Measurements from ENCODE around the gene FAM240A.

The FAM240A gene

DNA sequence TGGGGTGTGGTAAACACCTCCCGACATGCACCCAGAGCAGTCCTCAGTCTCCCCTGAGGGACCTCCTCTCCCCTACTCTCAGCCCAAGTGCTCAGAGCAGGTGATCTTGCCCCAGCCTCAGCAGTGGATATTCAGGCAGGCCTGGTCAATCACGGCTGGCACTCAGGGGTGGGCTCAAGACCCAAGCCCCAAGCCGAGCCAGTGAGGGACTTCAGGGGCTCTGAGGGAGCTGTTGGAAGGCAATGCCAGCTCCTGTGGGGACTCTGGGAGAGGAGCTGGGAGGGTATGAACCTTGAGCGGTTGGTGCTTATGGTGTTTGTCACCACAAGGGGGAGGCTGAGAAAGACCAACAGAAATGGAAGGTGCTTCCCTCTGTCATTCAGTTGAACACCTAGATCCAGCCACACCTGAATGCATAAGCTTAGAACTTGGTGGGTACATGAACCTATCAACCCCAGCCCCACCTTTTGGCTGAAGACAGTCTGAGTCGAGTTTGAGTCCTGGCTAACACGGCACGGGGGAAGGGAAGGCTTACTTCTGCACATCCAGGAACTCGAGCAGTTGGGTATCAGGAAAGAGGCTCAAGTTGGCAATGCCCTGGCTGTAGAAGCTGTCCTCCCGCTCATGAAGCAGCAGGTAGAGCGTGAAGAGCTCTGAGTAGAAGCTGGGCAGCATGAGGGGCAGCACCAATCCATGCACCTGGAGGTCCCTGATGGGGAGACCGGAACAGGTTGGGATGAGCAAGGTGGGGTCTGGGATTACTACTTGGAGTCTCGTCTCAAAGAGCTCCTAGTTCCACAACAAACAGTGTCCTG lies 61.9 kb downstream of the FAM240A start:
- no peak for DNase-seq (ENCODE audit: low read depth, low spot score)

GRCh38 chr3:46675426-46675825 lies 63.1 kb downstream of the FAM240A start:
- DNase-seq (ENCODE audit: low read depth, low spot score) = no peak
